ENCODE measurements around the gene KRT36.

The KRT36 gene

DNA sequence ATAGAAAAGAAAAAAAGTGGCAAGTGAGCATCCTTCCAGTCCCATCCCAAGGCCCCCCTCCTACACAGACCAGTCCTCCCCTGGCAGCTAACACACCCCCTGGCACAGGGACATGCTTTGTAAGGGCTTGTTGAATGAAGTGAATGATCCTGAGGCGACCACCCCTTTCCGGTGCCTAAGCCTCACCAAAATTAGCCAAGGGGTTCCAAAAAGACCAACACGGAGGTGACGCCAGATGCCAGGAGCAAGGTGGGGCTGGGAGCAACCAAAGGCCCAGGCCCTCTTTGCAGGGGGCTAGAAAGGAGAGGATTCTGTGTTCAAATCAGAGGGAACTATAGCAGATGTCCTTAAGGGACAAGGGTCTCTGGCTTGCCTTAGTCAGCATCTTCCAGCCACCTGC lies 14.3 kb downstream of the KRT36 start:
- FAIRE-seq: no peak

DNA sequence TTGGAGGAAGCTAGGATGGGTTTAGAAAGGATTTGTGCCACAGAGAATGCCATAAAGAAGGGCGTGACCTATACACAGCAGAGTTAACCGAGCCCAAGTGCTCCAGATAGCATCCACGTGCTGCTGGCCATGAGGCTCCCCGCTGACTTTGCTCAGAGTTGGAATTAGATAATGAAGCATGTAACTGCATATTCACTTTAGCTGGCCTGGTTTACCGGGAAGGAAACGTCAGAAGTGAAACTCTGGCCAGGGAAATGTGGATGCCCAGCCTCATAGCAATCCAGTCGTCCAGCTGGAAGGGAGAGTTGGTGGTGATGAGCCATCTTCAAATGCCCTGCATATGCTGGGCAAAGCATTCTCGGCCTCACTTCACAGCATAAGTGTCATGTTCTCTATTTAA lies 14.8 kb downstream of the KRT36 start:
- FAIRE-seq: no peak

DNA sequence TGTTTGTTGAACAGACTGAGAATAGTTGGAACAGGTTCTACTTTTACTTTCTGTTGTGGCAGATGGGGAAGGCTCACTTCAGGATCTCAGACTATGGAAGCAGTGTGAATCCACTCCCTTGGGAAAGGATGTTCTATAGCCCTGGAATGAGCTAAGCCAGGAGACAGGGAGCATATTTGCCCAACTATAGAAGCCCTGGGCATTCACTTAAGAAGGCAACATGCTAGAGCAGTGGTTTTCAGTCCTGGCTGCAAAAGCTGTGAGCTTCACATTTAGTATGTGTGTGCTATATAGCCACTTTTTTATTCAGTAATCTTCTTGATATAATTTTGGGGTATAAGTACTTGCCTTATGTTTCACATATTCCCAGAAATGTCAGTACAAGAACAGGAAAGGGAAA lies 21.4 kb downstream of the KRT36 start:
- FAIRE-seq: no peak

DNA sequence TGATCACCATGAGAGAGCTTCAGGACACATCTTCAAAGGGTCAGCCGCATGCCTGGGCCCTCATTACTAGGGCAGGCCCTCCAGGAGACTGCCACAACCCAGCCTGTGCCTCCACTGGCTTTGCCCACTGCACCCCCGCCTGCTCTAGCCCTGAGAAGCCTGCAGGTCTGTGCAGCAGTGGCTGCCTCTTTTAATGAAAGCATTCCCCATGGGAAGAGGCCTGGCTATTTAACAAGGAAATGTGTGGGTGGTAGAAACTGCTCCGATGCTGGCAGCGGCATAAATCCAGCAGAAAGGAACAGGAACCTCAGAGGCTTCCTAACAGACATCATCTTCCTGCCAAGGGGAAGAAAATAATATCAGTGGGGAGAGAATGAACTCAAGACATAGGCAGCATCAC lies 22.1 kb downstream of the KRT36 start:
- no peak for FAIRE-seq

DNA sequence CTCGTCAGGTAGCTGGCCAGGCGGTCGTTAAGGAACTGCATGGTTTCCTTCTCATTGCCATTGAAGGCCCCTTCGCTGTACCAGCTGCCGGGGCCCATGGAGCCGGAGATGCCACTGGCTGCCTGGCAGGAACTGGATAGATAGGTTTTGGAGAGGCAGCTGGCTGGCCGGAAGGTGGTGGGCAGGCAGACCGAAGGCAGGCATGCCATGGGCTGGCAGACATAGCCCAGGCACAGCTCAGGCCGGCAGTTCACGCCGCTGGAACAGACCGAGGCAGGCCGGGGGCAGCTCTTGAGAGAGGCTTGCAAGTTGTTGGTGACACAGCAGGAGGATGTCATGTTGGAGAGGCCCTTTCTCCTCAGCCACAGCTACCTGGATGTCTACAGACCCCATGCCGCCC lies 22.7 kb downstream of the KRT36 start, which contains the start of gene KRT32:
TSS of gene KRT32 (minus strand) at position 399 of the 400 bp plus-strand sequence. CDS start at position 338, 61 bp downstream.
- FAIRE-seq: no peak

DNA sequence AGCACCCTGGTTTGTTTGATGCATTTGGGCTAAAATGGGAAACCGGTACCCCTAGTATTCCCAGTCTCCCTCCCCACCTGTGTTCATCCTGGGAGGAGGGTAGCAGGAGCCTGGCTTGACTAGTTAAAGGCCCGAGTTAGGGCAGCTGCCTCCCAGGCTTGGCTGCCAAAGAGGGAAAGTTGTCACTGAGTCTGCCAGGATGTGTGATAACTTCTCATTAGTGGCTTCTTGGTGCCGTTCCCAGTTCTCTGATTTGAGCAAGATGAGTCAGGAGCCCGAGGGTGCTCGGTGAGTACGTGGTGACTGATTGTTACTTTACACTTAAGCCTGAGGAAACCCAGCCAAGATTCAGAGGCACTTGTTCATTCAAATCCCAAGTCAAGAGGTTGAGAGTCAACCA lies 25.0 kb downstream of the KRT36 start:
- no peak for FAIRE-seq

DNA sequence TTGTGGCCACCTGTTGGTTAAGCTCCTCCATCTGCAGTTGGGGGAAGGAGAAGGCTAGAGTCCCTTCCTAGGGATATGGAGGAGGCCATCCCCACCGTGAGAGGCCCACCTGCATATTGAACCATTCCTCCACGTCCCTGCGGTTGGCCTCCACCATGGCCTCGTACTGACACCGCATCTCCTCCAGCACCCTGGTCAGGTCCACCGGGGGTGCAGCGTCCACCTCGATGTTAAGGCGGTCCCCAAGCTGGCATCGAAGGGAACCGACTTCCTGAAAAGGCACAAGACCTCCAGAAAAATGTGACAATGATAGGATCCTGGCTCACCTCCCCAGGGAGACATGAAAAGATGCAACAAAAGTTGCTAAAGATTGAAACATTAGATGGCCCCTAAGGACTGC lies 25.5 kb downstream of the KRT36 start:
- FAIRE-seq: no peak

DNA sequence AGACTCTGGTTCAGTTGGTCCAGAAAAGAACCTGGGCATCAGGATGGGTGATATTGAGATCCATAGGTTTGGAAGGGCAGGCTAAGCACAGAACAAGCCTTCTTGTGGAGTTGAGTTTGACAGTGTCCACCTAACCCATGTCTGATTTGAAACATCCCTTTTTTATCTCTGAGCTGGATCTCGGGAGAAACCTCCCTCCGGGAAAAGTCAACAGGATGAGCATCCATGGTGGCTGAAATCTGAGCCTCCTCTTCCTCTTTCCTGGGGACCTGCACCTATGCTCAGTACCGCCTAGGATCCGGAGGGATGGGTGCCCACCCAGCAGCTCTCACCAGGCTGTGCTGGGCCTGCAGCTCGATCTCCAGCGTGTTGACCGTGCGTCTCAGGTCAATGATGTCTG lies 26.0 kb downstream of the KRT36 start:
- FAIRE-seq: no peak

DNA sequence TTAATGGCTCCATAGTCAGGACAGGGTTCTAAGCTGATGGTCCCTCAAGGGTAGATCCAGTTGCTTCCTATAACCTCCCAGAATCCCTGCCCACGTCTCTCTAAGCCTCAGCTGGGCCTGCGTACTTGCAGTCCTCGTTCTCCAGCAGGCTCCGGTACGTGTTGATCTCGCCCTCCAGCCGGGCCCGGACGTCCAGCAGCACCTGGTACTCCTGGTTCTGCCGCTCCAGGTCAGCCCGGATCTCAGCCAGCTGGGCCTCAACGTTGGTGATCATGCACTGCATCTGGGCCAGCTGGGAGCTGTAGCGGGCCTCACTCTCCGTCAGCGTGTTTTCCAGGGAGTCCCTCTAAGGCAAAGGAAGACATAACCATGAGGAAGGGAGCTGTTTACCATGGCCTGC lies 27.0 kb downstream of the KRT36 start:
- no peak for FAIRE-seq

DNA sequence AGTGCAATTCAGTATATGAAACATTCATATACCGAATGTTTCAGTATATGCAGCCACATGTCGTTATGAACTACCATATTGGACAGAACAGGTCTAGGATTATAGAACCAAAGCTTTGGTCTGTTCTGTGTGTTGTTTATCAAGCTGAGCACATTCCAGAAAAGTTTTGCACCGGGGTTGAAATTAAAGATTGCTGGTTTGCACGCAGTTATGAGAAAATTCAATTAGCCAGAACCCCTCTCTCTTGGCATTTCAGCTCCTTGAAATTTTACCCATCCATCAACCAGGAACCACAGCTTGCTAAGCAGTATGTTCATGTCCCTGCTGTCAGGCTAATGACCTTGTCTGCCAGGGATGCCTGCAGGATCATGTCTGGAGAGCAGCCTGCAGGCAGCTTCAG lies 32.0 kb downstream of the KRT36 start:
- FAIRE-seq: no peak

DNA sequence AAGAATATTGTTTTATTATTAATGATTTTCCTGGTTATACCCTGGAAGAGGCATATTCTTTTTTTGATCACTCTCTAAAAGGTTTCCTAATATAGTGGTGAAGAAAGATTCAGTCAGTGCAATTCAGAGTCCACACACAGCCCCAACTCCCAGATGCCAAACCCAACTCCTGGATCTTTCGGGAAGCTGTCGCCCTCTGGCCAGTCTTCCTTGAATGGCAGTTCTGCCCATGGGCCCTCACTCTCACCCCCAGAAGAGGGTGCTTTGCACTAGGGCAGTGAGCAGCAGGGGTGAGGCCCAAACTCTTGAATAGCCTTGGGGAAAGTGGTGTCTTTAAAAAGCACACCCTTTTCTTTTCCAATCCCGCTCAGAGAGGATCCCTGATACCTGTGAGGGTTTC lies 33.5 kb downstream of the KRT36 start:
- no peak for FAIRE-seq

DNA sequence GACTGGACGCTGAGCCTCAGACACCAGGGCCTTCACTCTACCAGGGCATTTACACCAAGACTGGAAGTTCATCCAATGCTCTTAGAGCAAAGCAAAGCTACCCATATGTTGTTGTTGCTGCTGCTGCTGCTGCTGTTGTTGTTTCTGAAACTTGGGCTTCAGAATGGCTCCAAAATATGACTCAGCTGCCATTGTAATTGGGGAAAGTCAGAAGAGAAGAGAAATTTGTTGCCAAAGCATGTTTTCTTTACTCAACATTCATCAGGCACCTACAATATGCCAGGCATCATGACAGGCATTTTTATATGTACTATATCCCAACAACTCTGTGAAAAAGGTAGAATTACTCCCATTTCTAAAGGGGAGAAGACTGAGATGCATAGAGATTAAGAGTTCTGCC lies 34.5 kb downstream of the KRT36 start:
- no peak for FAIRE-seq

DNA sequence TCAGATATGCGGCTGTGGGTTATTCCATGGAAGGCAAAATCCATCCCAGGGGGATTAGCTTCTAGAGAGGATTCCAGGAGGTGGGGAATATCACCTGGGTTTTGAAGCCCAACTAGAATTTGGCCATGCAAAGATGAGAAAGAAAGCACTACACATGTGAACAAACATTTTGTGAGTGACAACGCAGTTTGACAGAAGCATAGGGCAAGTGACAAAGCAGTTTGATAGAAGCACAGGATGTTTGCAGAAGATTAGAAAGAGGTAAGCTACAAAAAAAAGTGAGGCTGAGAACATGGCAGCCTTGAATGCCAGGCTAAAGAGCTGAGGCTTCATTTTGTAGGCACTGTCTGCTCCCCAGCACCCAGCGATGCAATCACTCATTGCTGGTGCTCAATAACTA lies 36.6 kb downstream of the KRT36 start:
- no peak for FAIRE-seq

DNA sequence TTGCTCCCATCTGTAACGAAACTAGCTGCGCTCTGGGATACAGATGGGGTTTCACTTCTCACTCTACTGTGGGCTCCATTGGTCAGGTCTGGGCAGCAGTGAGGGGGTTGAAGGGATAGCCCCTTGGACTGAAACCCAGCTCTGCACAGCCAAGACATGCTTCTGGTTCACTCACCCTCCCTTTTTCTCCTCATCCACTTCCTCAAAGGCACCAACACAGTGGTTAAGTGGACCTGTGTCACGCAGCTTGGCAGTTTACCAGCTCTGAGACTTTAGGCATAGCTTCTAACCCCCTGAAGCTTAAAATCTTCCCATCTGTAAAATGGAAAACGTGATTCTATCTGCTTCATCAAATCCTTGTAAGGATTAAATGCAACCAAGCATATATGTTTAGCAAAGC lies 37.4 kb downstream of the KRT36 start:
- no peak for FAIRE-seq

DNA sequence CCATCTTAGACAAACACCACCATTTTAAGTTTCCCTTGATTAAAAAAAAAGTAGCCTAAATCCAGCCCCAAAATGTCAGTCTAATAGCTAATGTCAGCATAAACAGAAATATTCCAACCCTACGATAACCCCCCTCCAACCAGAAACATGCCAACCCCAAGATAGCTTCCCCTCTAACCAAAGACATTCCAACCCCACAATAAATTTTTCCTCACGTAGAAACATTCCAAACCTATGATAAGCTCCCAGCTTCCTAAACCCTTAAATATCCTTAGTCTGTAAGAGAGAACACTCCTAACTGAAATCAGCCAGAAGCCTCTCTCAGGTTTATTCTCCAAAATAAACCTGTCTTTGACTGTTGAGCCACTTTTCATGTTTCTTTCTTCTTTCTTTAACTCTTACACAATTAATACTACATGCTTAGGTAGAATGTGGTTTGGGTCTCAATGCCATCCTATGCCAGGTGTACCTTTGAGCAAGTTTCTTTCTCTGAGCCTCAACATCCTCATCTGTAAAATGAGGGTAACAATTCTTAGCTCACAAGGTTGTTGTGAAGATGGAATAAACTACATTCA lies 38.5 kb downstream of the KRT36 start:
- FAIRE-seq: no peak

DNA sequence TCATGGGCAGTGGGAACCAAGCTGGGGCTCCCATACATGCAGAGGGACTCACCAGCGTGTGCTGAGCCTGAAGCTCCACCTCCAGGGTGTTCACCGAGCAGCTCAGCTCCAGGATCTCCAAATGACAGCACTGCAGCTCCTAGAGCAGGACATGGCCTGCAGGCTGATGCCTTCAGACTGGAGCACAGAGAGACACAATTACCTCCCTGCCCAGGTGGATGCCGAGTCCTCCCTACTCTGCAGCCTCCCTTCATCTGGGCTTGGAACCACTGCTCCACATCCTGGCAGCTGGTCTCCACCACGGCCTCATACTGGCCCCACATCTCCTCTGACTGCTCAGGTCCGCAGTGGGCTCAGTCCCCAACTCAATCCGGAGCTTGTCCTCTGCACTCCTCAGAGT lies 40.7 kb downstream of the KRT36 start:
- FAIRE-seq: no peak

DNA sequence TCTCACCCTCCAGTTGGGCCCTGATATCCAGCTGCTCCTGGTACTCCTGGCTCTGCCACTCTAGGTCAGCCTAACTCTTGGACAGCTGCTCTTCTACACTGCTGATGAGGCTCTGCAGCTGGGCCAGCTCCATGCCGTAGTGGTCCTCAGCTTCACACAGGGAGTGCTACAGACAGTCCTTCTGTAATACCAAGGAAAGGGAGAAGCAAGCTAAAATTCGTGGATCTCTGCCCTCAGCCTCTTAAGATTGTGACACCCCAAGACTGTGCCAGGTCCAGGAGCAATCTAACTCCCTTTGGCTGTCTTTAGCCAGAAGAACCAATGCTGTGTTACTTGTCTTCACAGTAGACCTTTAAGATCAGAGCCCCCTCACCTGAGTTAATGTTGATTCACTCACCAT lies 41.2 kb downstream of the KRT36 start:
- FAIRE-seq: no peak

DNA sequence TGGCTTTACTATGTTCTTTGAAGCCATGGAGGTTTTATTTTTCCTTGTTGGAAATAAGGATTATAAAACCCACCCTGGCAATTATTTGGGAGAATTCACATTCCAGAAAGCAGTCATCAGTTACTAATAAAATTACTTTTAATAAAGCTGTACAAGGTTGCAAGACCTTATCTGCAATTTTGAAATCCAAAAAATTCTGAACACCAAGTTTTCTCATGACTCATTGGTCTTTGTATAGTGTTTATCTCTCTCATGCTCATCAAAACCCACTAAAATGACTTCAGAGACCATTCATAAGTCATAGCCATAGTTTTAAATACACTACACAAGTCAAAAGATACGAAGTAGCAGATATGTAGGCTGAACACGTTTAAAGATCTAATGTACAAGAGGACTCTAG lies 42.9 kb downstream of the KRT36 start:
- no peak for FAIRE-seq

DNA sequence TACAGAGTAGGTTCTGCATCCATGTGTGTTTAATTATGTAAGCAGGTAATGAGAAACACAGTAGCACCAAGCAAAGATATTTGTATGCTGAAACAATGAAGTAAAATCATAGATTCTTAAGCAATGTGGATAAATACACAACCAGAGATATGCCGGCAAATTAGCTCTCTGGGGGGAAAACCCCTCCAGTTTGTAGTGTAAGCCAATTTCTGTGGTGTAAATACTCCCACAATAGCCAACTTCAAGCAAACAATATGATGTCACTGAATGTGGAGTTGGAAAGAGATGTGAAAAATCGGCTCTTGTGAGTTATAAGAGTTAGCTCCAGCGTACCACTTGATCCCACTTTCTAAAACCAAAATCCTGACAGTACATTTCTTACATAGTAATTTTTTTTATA lies 45.1 kb downstream of the KRT36 start:
- FAIRE-seq: no peak

DNA sequence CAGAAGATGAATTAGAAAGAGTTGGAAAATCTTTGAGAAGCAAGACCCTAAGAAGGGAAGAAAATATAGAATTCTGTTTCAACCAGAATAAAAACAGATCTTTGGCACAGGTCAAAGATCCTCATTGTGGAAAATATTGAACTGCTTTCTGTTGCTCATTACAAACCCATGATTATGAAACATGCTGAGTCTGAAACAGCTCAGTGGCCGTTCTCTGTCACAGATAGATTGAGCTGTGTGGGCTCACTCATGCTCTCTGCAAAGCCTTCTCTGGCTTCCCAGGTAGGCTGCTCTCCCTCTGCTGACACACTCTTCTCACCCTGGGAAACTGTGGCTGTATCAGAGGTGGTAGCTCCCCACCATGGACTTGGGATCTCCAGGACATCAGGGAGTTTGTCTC lies 45.5 kb downstream of the KRT36 start:
- no peak for FAIRE-seq

DNA sequence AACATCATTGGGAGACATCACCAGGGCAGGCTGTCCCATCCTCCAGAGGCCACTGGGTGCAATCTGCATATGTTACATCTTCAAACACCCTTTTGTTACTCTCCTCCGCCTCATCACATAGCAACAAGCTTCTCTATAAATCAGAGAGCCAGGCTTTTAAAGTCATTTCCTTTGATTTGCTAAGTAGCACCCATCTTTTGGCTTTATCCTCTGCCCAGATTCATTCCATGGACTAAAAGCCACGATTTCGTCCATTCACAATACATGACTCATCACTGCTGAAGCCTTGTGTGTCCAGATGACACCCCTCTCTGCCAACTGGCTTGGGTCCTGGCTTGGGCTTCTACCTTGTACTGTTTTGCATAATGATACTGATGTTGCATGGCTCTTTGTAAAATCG lies 47.0 kb downstream of the KRT36 start:
- no peak for FAIRE-seq

DNA sequence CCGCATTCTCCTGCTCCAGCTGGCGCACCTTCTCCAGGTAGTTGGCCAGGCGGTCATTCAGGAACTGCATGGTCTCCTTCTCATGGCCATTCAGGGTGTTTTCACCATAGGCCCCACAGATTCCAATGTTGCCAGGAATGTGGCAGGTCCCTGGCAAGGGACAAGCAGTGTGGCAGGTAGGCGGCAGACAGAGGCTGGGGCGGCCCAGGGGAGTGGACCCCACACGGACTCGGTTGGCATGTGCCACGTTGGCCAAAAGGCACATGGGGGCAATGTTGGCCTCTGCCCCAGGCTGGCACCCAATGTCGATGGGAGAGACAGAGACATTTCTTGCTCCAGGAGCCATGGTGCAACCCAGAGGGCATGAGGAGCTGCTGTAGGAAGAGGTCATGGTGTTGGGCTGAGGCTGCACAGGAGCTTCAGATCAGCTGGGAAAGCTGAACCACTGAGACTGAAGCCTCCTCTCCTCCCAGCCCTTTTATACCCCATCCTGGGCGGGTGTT lies 49.1 kb downstream of the KRT36 start, which contains the start of gene KRT38:
TSS of gene KRT38 (minus strand) at position 453 of the 503 bp plus-strand sequence. CDS start at position 391, 62 bp downstream.
- no peak for FAIRE-seq

DNA sequence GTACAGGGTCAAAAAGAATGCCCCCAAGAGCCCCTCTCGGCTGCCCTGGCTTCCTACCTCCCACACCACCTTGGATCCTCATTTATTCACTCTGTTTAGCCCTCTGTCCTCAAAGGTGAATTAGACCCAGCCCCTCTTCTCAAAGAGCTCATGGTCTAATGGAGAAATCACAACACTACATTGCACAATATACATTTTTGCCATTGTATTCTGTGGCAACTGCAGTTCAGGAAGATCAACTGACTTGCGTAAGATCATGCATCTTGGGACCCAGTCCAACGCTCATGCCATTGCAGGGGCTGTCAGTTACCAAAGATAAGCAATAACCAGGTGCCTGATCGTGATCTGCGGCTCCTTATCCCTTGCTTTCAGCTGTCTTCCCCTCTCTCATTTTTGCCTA lies 50.3 kb downstream of the KRT36 start:
- FAIRE-seq: no peak

DNA sequence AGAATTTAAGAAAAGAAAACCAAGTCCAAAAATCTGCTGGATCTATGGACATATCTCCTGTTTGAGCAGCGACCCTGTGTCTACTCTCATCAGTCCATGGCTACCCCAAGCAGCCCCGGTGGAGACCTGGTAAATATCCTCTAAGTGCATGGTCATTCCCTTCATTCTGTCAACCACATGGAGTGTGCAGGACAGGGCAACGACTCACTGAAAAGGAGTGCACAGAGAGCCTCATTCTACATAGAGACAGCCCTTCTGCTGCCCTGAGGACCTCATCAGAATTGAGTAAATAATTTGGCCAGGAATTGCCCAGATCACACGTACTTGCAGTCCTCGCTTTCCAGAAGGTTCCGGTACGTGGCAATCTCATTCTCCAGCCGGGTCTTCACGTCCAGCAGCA lies 51.9 kb downstream of the KRT36 start:
- FAIRE-seq: no peak

DNA sequence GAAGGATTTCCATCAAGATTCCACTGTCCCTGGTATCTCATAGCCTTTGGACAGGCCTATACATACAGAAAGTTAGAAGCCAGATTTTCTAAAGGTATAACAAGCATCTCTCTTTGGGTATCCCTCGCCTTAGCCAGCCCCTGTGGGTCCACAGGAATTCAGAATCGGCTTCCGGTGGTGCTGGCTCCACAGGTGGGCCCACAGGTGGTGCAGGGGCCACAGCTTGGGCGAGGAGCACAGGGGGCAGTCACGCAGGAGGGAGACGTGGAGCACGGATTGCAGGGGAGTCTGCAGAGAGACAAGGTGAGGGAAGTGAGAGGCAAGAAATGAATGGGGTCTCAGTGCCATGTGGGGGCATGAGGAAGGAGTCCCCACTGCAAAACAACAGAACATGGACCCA lies 52.5 kb downstream of the KRT36 start:
- no peak for FAIRE-seq

All from islet of Langerhans (tissue), 1 donor.